ENCODE results near the gene ATN1. TPM values are rescaled to one million over a fixed set of nuclear protein-coding genes. Genes with fewer than 3 reads are reported as not detected.

ATN1 gene
- total and polyA plus RNA-seq, 2 donors from 2014 or later: 34.2 to 119 TPM

GRCh38 chr12:6950811-6951540, 23.2 kb downstream of the ATN1 start, which contains the start of gene PTPN6:
PTPN6 (plus strand) TSS chr12:6951356; CDS start chr12:6951513, 157 bp downstream.
- Histone ChIP-seq H3K4me1 (ENCODE audit: control insufficient read depth in 2 of 3, insufficient read depth in 2 of 3, low read depth in 1 of 3, low read length in 3 of 3) (peaks cover 0 to 11% (median 6%) of the 10 kb centered on the region in 3 donors), H3K9me3 (ENCODE audit: control insufficient read depth in 2 of 3, insufficient read depth in 1 of 3, low read length in 3 of 3) (no peaks in the 10 kb centered on the region), H3K9ac (ENCODE audit: low read length in 3 of 3) (no peak within 1 kb of the TSS), H3K27me3 (ENCODE audit: control insufficient read depth, insufficient read depth, low read length) (no peaks in the 10 kb centered on the region), H3K4me3 (ENCODE audit: low read length in 3 of 3) (no peak within 1 kb of the TSS), H3K27ac (ENCODE audit: low read depth in 2 of 2, low read length in 2 of 2) (peak within 1 kb of the TSS in 1 of 2 donors; percentile 33), H3K36me3 (ENCODE audit: control insufficient read depth in 2 of 3, insufficient read depth in 3 of 3, low read length in 3 of 3) (no peaks in the 10 kb centered on the region)
- TF ChIP-seq CTCF (IDR thresholded peaks at IDR 0.05; ENCODE audit: borderline replicate concordance, extremely low read depth, insufficient read depth): no peak
- FAIRE-seq (no peak), DNase-seq (peak in 1 of 5 donors; percentile 86)
- intact Hi-C loops (cut with DNase I): no loop called here

DNA sequence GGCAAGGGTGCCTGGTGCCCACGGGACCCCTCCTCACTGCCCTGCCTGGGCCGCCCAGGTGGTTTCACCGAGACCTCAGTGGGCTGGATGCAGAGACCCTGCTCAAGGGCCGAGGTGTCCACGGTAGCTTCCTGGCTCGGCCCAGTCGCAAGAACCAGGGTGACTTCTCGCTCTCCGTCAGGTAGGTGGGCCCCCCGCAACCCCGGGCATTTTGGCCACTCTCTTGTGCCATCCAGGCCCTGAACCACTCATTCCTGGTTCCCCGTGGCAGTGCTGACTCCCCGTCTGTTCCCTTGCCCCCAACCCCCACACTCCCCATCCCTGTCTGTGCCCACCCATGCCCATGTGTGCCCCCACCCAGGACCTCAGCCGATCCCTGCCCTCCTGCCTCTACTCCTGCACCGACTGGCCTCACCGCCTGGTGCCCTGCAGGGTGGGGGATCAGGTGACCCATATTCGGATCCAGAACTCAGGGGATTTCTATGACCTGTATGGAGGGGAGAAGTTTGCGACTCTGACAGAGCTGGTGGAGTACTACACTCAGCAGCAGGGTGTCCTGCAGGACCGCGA, 23.9 kb downstream of the ATN1 start:
- intact Hi-C loops (cut with DNase I): no loop called here
- Histone ChIP-seq H3K36me3 (ENCODE audit: control insufficient read depth in 2 of 3, insufficient read depth in 3 of 3, low read length in 3 of 3) (no peaks in the 10 kb centered on the region), H3K27ac (ENCODE audit: low read depth in 2 of 2, low read length in 2 of 2) (peak overlapping the region in 1 of 2 donors; percentile 33), H3K9me3 (ENCODE audit: control insufficient read depth in 2 of 3, insufficient read depth in 1 of 3, low read length in 3 of 3) (no peaks in the 10 kb centered on the region), H3K27me3 (ENCODE audit: control insufficient read depth, insufficient read depth, low read length) (no peaks in the 10 kb centered on the region), H3K4me3 (ENCODE audit: low read length in 3 of 3) (no peak overlapping the region), H3K9ac (ENCODE audit: low read length in 3 of 3) (no peak overlapping the region), H3K4me1 (ENCODE audit: control insufficient read depth in 2 of 3, insufficient read depth in 2 of 3, low read depth in 1 of 3, low read length in 3 of 3) (peaks cover 0 to 8% (median 4%) of the 10 kb centered on the region in 3 donors)
- FAIRE-seq (no peak), DNase-seq (peak in 1 of 5 donors; percentile 73)
- TF ChIP-seq CTCF (IDR thresholded peaks at IDR 0.05; ENCODE audit: borderline replicate concordance, extremely low read depth, insufficient read depth): no peak

DNA sequence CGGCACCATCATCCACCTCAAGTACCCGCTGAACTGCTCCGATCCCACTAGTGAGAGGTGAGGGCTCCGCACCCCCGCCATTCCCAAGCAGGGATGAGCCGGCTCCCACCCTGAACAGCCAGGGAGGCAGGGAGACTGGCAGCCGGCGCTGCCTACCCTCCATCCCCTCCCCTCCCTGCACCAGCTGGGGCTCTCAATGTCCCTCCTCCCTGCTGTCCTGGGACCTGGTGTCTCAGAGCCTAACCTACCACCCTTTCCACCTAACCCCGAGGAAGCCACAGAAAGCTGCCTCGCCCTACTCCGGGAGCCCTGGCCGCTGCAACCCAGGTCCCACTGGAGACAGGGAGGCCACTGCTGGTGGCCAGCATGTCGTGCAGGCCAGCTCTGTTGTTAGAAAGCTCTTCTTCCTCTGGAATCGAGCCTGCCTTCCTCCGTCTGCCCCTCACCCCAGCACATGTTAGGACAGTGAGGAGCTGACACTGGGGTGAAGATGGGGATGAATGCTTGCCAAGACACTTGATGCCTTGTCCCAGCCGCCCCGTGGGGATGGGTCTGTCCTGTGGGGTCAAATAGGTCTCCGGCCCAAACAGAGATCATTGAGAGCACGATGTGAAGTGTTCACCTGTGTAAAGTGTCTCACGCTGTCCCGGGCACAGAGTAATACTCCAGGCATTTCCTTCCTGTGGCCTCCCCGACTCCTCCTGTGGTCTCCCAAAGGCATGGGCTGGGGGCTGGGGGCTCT, 24.5 kb downstream of the ATN1 start:
- Histone ChIP-seq H3K27me3 (ENCODE audit: control insufficient read depth, insufficient read depth, low read length) (no peaks in the 10 kb centered on the region), H3K36me3 (ENCODE audit: control insufficient read depth in 2 of 3, insufficient read depth in 3 of 3, low read length in 3 of 3) (no peaks in the 10 kb centered on the region), H3K4me3 (ENCODE audit: low read length in 3 of 3) (no peak overlapping the region), H3K9me3 (ENCODE audit: control insufficient read depth in 2 of 3, insufficient read depth in 1 of 3, low read length in 3 of 3) (no peaks in the 10 kb centered on the region), H3K9ac (ENCODE audit: low read length in 3 of 3) (no peak overlapping the region), H3K27ac (ENCODE audit: low read depth in 2 of 2, low read length in 2 of 2) (no peak overlapping the region), H3K4me1 (ENCODE audit: control insufficient read depth in 2 of 3, insufficient read depth in 2 of 3, low read depth in 1 of 3, low read length in 3 of 3) (peaks cover 0 to 4% (median 0%) of the 10 kb centered on the region in 3 donors)
- TF ChIP-seq CTCF (IDR thresholded peaks at IDR 0.05; ENCODE audit: borderline replicate concordance, extremely low read depth, insufficient read depth): no peak
- intact Hi-C loops (cut with DNase I): no loop called here
- peak in 1 of 5 donors; percentile 68 for DNase-seq
- no peak for FAIRE-seq

Measured in kidney (tissue), 14 donors.